Measurements from ENCODE around the gene ZFYVE28.

DNA sequence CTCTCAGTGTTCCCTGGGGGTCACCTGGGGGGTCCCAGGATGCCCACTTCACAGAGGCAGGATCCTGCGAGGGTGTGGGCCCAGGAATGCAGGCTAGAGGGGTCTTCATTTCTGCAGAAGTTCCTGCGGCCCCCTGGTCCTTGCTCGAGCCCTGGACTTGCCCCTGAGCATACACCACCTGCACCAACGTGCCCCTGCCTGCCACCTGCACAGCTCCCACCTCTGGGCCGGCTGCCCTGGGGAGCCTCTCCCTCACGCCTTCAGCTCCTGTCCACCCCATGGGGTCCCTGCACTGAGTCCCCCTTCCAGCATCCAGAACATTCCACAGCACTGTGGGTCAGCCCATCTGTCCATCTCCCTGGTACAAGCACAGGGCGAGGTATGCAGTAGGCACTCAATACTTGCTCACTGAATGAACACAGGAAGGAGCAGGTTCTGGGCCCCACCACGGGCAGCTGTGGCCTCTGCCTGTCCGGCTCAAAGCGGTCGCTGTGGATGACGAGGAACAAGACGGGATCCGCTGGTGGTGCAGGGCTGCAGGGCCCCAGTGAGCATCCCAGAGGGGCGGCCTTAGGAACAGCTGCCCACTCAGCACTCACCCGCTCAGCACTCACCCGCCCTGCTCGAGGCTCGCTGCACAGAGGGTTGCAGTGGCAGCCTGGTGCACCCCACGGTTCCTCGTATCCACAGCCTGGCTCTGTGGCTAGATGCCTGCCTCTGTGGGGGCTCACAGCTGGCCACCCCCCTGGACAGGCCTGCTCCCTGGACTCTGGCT, 86.1 kb downstream of the ZFYVE28 start:
- TF ChIP-seq POLR2A (IDR thresholded peaks at IDR 0.05) (no peak), POLR2AphosphoS5 (IDR thresholded peaks at IDR 0.05) (no peak)
- TF ChIP-seq, protein P1, sequence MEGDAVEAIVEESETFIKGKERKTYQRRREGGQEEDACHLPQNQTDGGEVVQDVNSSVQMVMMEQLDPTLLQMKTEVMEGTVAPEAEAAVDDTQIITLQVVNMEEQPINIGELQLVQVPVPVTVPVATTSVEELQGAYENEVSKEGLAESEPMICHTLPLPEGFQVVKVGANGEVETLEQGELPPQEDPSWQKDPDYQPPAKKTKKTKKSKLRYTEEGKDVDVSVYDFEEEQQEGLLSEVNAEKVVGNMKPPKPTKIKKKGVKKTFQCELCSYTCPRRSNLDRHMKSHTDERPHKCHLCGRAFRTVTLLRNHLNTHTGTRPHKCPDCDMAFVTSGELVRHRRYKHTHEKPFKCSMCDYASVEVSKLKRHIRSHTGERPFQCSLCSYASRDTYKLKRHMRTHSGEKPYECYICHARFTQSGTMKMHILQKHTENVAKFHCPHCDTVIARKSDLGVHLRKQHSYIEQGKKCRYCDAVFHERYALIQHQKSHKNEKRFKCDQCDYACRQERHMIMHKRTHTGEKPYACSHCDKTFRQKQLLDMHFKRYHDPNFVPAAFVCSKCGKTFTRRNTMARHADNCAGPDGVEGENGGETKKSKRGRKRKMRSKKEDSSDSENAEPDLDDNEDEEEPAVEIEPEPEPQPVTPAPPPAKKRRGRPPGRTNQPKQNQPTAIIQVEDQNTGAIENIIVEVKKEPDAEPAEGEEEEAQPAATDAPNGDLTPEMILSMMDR (IDR thresholded peaks at IDR 0.05) = no peak
